ENCODE data around the gene RIN3. TPM values are rescaled to one million over a fixed set of nuclear protein-coding genes. Genes with fewer than 3 reads are reported as not detected.

Gene RIN3
- total and polyA plus RNA-seq, 7 donors: 6.0 to 31.8 (median 15.3) TPM

DNA sequence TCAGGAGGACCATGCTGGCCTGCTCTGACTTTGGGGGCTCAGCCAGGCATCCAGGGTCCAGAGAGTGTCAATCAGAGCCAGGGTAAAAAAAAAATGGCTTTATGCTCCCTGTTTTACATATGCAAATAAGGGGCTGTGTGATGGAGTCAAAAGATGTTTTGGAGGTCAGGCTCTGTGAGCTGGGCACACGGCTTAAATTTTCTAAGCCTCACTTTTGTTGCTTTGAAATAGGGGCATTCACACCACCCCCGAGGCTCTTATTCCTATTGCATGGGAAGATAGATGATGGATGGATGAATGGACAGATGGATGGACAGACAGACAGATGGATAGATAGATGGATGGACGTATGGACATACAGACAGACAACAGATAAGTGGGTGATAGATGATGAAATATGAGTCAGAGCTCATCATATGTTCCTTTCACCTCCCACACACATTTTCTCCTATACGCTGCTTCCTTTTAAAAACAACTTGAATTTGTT is 42.7 kb downstream of the RIN3 start:
- Histone ChIP-seq H3K36me3 (peaks cover 0 to 50% (median 22%) of the 10 kb centered on the region in 4 donors), H3K27ac (peak overlapping the region in 1 of 4 donors; percentile 14), H3K4me1 (peaks cover 0 to 47% (median 24%) of the 10 kb centered on the region in 4 donors), H3K4me3 (no peak overlapping the region), H3K9me3 (no peaks in the 10 kb centered on the region), H3K27me3 (no peaks in the 10 kb centered on the region)
- TF ChIP-seq, protein P1, sequence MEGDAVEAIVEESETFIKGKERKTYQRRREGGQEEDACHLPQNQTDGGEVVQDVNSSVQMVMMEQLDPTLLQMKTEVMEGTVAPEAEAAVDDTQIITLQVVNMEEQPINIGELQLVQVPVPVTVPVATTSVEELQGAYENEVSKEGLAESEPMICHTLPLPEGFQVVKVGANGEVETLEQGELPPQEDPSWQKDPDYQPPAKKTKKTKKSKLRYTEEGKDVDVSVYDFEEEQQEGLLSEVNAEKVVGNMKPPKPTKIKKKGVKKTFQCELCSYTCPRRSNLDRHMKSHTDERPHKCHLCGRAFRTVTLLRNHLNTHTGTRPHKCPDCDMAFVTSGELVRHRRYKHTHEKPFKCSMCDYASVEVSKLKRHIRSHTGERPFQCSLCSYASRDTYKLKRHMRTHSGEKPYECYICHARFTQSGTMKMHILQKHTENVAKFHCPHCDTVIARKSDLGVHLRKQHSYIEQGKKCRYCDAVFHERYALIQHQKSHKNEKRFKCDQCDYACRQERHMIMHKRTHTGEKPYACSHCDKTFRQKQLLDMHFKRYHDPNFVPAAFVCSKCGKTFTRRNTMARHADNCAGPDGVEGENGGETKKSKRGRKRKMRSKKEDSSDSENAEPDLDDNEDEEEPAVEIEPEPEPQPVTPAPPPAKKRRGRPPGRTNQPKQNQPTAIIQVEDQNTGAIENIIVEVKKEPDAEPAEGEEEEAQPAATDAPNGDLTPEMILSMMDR (IDR thresholded peaks at IDR 0.05): no peak
- TF ChIP-seq POLR2A (IDR thresholded peaks at IDR 0.05) (no peak), POLR2AphosphoS5 (IDR thresholded peaks at IDR 0.05) (no peak), EP300 (IDR thresholded peaks at IDR 0.05) (no peak)
- WGBS, 2 donors: 72 to 90% methylated on average over 4 of the region's 4 CpGs
- intact Hi-C loops (cut with DNase I): no loop called here
- DNase-seq: no peak

DNA sequence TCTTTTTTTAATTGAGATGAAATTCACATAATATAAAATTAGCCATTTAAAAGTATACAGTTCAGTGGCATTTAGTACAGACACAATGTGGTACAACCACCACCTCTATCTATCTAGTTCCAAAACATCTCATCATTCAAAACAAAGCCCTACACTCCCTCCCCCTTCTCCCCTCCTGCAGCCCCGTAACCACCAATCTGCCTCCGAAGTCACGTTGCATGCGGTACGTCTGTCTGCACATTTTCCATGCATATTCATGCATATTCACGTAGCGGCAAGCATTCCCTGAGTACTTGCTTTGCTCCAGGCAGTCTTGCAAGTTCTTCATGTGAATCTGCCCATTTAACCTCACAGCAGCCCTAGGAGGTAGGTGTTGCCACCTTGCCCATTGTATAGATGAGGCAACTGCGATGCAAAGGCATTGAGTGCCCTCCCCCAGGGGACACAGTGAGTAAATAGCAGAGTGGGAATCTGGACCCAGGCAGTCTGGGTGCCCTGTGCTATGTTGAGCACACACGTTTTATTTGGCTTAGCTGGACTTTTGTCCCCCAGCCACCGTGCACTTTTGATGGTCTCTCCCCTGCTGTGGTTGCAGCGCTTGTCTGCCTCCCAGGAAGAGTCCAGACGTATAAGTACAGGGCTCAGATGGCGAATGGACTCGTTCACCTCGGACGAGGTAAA is 43.4 kb downstream of the RIN3 start:
- DNase-seq: no peak
- peaks cover 0 to 40% (median 22%) of the 10 kb centered on the region in 4 donors for H3K4me1 ChIP-seq
- no peak overlapping the region for H3K27ac ChIP-seq
- H3K4me3 ChIP-seq: no peak overlapping the region
- intact Hi-C loops (cut with DNase I): no loop called here
- WGBS, 2 donors: 89 to 94% methylated on average over 16 of the region's 16 CpGs
- H3K36me3 ChIP-seq: peaks cover 0 to 54% (median 22%) of the 10 kb centered on the region in 4 donors
- H3K27me3 ChIP-seq: no peaks in the 10 kb centered on the region
- TF ChIP-seq POLR2AphosphoS5 (IDR thresholded peaks at IDR 0.05): no peak
- TF ChIP-seq POLR2A (IDR thresholded peaks at IDR 0.05): no peak
- TF ChIP-seq, protein P1 (IDR thresholded peaks at IDR 0.05): no peak
- H3K9me3 ChIP-seq: no peaks in the 10 kb centered on the region

DNA sequence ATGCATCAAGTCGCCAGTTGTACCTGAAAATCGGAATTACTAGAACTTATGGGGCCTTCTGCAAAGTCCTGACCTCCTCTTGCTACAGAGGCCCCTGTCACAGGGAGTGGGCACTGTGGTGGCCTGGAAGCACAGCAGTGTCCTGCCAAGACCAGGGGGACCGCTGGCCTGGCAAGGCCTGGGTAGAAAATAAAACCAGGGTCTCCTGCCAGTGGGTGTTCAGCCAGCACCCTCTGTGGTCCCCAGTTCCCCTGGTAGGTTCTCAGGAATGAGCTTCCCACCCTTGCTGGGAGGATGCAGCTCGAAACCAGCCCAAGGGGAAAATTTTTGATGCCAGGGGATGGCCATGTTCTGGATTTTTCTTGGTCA is 43.9 kb downstream of the RIN3 start:
- DNase-seq: no peak
- no peaks in the 10 kb centered on the region for H3K9me3 ChIP-seq
- no peak overlapping the region for H3K4me3 ChIP-seq
- intact Hi-C loops (cut with DNase I): no loop called here
- TF ChIP-seq EP300 (IDR thresholded peaks at IDR 0.05): no peak
- no peak overlapping the region for H3K27ac ChIP-seq
- H3K36me3 ChIP-seq: peaks cover 0 to 54% (median 22%) of the 10 kb centered on the region in 4 donors
- peaks cover 0 to 35% (median 20%) of the 10 kb centered on the region in 4 donors for H3K4me1 ChIP-seq
- WGBS, 2 donors: 96% methylated on average over 4 of the region's 4 CpGs
- H3K27me3 ChIP-seq: no peaks in the 10 kb centered on the region

DNA sequence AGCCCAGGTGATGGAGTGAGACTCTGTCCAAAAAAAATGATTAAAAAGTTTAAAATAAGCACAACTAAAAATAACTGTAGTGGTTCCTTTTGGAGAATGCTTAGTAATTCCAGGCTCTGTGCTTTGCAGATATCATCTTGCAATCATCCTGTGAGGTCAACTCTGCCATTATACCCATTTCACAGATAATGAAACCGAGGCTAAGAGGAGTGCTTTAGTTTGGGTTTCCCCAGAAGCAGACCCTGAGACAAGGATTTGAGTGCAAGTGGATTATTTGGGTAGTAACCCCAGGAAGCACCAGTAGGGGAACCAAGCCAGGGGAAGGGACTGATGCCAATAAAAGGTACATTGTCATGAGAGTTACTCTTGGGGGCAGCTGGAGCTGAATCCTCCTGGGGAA is 44.7 kb downstream of the RIN3 start:
- Histone ChIP-seq H3K27me3 (no peaks in the 10 kb centered on the region), H3K4me1 (peaks cover 0 to 33% (median 16%) of the 10 kb centered on the region in 4 donors), H3K9me3 (no peaks in the 10 kb centered on the region), H3K27ac (no peak overlapping the region), H3K36me3 (peaks cover 0 to 54% (median 22%) of the 10 kb centered on the region in 4 donors), H3K4me3 (no peak overlapping the region)
- TF ChIP-seq EP300 (IDR thresholded peaks at IDR 0.05) (no peak), POLR2A (IDR thresholded peaks at IDR 0.05) (no peak), POLR2AphosphoS5 (IDR thresholded peaks at IDR 0.05) (no peak)
- TF ChIP-seq, protein P1 (IDR thresholded peaks at IDR 0.05): no peak
- DNase-seq: no peak
- 78 to 88% methylated on average over 1 of the region's 1 CpG for WGBS, 2 donors
- intact Hi-C loops (cut with DNase I): no loop called here

DNA sequence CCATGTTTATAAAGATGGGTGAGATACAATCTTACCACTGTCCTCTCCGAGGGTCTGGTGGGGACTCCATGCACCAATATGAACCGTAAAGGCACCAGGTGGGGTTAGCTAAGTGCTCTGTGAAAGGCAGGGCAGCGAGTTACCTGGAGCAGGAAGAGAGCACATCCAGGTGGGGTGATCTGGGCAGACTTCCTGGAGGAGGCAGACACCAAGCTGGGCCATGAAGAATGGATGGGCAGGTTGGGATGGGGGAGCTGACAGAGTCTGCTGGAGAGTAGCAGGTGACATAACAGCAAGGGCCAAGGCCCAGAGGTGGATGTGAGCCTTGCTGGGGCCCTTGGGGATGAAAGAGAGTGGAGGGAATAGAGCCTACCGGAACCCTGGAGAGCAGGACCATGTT is 45.9 kb downstream of the RIN3 start:
- Histone ChIP-seq H3K4me3 (no peak overlapping the region), H3K27me3 (no peaks in the 10 kb centered on the region), H3K4me1 (peaks cover 0 to 33% (median 11%) of the 10 kb centered on the region in 4 donors), H3K27ac (no peak overlapping the region), H3K9me3 (no peaks in the 10 kb centered on the region), H3K36me3 (peaks cover 0 to 54% (median 22%) of the 10 kb centered on the region in 4 donors)
- 91 to 93% methylated on average over 4 of the region's 4 CpGs for WGBS, 2 donors
- intact Hi-C loops (cut with DNase I): no loop called here
- DNase-seq: no peak
- TF ChIP-seq, protein P1 (IDR thresholded peaks at IDR 0.05): no peak
- no peak for TF ChIP-seq POLR2A (IDR thresholded peaks at IDR 0.05)
- TF ChIP-seq EP300 (IDR thresholded peaks at IDR 0.05): no peak
- TF ChIP-seq POLR2AphosphoS5 (IDR thresholded peaks at IDR 0.05): no peak
